Transverse colon (tissue), 4 donors: Measurements from ENCODE around the gene C3orf62. TPM values are rescaled to one million over a fixed set of nuclear protein-coding genes. Genes with fewer than 3 reads are reported as not detected.
A peak's percentile ranks its signal among the peaks of the same experiment; 100 is the strongest.
"Not testable (repeated sequence)": the region's sequence is repeated elsewhere in the genome, so short reads cannot be mapped to it uniquely, and the experiment has no call there.

Source experiments
- DNase-seq: peaks from one replicate; pipeline ENCODE4 v3.0.0-alpha.2; 2019
- H3K27ac ChIP-seq, 4 donors: fragments of 200-600 bp; sonication (generic); 2 replicates each; pipeline ENCODE4 v1.5.1; 2016 to 2018; ENCODE audit warnings: inconsistent platforms in 4 of 4
- H3K27me3 ChIP-seq: fragments of 200-600 bp; sonication (generic); 2 replicates; pipeline ENCODE4 v1.5.1; 2017; ENCODE audit warnings: inconsistent platforms
- H3K36me3 ChIP-seq, 4 donors: fragments of 200-600 bp; sonication (generic); 2 replicates each; pipeline ENCODE4 v1.5.1; 2017 to 2019; ENCODE audit warnings: inconsistent platforms in 4 of 4
- H3K4me1 ChIP-seq, 4 donors: fragments of 200-600 bp; sonication (generic); 2 replicates each; pipeline ENCODE4 v1.5.1; 2017 to 2020; ENCODE audit warnings: inconsistent platforms in 4 of 4
- H3K4me3 ChIP-seq, 4 donors: fragments of 200-600 bp; sonication (generic); 1 replicate in 1 of 4; 2 replicates in 3 of 4; pipeline versions ENCODE4 v1.5.1 to v1.6.1; 2017 to 2019; ENCODE audit warnings: inconsistent platforms in 4 of 4
- H3K9me3 ChIP-seq, 2 donors: fragments of 200-600 bp; sonication (generic); 2 replicates each; pipeline ENCODE4 v1.5.1; 2017 to 2019; ENCODE audit warnings: inconsistent platforms in 2 of 2
- EP300 ChIP-seq: sonication (generic); formaldehyde crosslinking; IDR thresholded peaks from one replicate; pipeline ENCODE4 v1.6.1; 2017; ENCODE audit warnings: antibody characterized with exemption, low read depth
- POLR2A ChIP-seq: fragments of 450-650 bp; IDR thresholded peaks from one replicate; pipeline ENCODE4 v1.6.1; 2016; ENCODE audit warnings: antibody characterized with exemption, mild to moderate bottlenecking, moderate library complexity
- POLR2AphosphoS5 ChIP-seq, 3 donors: sonication (generic); formaldehyde crosslinking; IDR thresholded peaks; one replicate each; pipeline ENCODE4 v1.6.1; 2016; ENCODE audit warnings: antibody characterized with exemption in 3 of 3
- WGBS, 2 donors: methylation state at CpG; one replicate each; pipeline ENCODE4 v1.1.5; 2018; ENCODE audit warnings: low coverage in 1 of 2; 5-methylcytosine and 5-hydroxymethylcytosine counted together
- in situ Hi-C, 4 donors: fragments of 200-750 bp; cut with MboI; loops; one replicate each; pipeline versions ENCODE4 v1.15.0 to v1.15.1; 2017; ENCODE audit warnings: low sequenced_read_pairs in 3 of 4, low pct_ligation_motif_present in 1 of 4, low pct_unique_long_range_greater_than_20kb in 1 of 4
- intact Hi-C: fragments of 100-400 bp; cut with DNase I; formaldehyde crosslinking; loops from one replicate; pipeline ENCODE4 v1.15.1; 2023; ENCODE audit warnings: low total_unique reads
- total RNA-seq, 4 donors: library from RNA; depleted of rRNA; stranded (reverse); fragments of >200 nt; gene quantifications; one replicate each; pipeline ENCODE4 v1.1.0, GENCODE V29; 2016
- TF ChIP-seq, protein P1 (sequence below), 5 experiments: fragments of 200-600 bp in 3 of 5; fragments of 450-650 bp in 2 of 5; sonication (generic) in 3 of 5; IDR thresholded peaks; 1 replicate in 2 of 5; 2 replicates in 3 of 5; pipeline ENCODE4 v1.5.1; 2016 to 2017; ENCODE audit warnings: antibody characterized with exemption in 5 of 5, inconsistent platforms in 3 of 5, mild to moderate bottlenecking in 2 of 5, moderate library complexity in 1 of 5

C3orf62 gene
- total RNA-seq, 4 donors from 2014 or later, result 2.4 to 13.5 (median 5.3) TPM

DNA sequence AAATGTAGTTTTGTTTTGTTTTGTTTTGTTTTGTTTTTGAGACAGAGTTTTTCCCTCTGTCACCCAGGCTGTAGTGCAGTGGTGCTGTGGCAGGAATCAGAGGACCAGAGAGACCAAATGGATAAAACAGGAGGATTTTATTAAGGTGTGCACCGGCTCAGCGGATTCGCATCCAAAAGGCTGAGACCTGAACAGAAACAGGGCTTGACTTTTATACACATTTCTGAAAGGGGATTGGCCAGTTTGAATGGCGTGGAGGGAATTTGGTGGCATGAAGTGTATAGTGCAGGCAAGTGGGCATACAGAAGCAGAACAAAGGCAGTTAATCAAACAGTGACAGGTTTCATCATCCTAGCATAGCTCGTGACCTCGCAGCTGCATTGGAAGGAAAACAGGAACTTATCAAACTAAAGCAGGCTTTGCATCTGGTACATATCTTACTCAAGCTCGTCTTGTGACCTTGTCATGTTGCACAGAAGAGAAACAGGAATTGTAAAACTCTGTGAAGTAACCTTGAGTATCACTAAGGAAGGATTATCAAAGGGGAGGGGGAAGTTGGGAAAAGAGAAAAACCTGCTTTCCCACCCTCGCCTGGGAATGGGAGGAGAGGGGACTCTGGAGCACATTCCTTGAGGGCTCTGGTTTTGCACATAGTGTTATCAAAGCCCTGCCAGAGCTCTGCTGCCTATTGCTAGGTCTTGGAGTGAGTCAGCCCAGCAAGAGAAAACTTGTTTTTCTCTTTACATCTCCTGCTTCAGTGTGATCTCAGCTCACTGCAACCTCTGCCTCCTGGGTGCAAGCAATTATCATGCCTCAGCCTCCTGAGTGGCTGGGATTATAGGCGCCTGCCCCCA lies 38.5 kb downstream of the C3orf62 start:
- 54 to 55% methylated on average over 7 to 9 of the region's 9 CpGs for WGBS, 2 donors
- H3K9me3 ChIP-seq, result peaks cover 0 to 9% of the 10 kb centered on the region in 2 donors
- intact Hi-C loops (no loop called here), in situ Hi-C loops (no loop called here)
- H3K4me3 ChIP-seq, result no peak overlapping the region
- peak; percentile 33 for DNase-seq
- H3K27ac ChIP-seq, result peak overlapping the region; percentile 66 to 85 (median 76)
- H3K27me3 ChIP-seq, result no peaks in the 10 kb centered on the region
- TF ChIP-seq EP300 (peak; percentile 73), POLR2A (no peak), POLR2AphosphoS5 (IDR thresholded peaks at IDR 0.05) (peak; percentile 70 to 97 (median 86))
- TF ChIP-seq, protein P1, sequence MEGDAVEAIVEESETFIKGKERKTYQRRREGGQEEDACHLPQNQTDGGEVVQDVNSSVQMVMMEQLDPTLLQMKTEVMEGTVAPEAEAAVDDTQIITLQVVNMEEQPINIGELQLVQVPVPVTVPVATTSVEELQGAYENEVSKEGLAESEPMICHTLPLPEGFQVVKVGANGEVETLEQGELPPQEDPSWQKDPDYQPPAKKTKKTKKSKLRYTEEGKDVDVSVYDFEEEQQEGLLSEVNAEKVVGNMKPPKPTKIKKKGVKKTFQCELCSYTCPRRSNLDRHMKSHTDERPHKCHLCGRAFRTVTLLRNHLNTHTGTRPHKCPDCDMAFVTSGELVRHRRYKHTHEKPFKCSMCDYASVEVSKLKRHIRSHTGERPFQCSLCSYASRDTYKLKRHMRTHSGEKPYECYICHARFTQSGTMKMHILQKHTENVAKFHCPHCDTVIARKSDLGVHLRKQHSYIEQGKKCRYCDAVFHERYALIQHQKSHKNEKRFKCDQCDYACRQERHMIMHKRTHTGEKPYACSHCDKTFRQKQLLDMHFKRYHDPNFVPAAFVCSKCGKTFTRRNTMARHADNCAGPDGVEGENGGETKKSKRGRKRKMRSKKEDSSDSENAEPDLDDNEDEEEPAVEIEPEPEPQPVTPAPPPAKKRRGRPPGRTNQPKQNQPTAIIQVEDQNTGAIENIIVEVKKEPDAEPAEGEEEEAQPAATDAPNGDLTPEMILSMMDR (IDR thresholded peaks at IDR 0.05), result no peak
- H3K4me1 ChIP-seq, result peaks cover 0 to 16% (median 0%) of the 10 kb centered on the region in 4 donors
- H3K36me3 ChIP-seq, result no peaks in the 10 kb centered on the region

DNA sequence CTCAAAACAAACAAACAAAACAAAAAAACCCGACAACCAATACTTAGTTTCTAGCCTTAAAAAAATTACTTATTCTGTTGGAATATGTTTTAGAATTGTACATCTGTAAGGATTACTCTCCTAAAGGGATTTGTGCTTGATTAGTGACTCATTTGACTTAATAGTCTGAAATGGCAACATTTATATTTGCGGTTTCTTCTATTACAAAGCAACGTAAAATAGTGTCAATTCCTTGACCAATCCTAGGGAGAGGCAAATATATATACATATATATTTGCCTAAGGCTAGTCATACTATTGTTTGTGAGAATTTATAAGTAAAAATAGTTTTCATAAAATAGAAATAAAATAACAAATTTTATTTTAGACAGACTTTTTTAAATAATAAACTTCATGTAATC lies 39.7 kb downstream of the C3orf62 start:
- peak overlapping the region in 1 of 4 donors; percentile 66 for H3K27ac ChIP-seq
- H3K4me1 ChIP-seq, result peaks cover 0 to 16% (median 0%) of the 10 kb centered on the region in 4 donors
- H3K4me3 ChIP-seq, result no peak overlapping the region
- TF ChIP-seq EP300 (no peak), POLR2AphosphoS5 (IDR thresholded peaks at IDR 0.05) (no peak), POLR2A (no peak)
- TF ChIP-seq, protein P1 (IDR thresholded peaks at IDR 0.05), result no peak
- H3K9me3 ChIP-seq, result peaks cover 0 to 17% of the 10 kb centered on the region in 2 donors
- H3K36me3 ChIP-seq, result no peaks in the 10 kb centered on the region
- DNase-seq, result no peak
- intact Hi-C loops (no loop called here), in situ Hi-C loops (no loop called here)
- WGBS, 2 donors, result 84 to 91% methylated on average over 3 of the region's 3 CpGs
- H3K27me3 ChIP-seq, result no peaks in the 10 kb centered on the region

DNA sequence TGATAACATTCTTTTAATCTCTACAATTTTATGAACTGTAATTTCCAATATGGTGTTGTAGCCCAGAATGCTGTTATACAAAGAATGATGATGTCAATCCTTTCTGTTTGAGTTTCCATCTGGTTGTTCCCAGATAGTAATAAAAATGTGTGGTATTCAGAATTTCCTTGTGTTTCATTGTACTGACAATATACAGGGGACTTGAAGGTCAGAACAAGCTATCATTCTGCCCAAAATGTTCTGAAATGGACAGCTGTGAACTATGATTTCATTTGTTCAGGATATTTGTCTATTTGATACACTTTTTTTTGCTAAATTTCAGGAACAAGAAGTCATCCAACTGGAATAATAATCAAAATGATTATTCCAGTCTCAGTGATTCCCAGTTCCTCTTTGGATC lies 40.8 kb downstream of the C3orf62 start:
- H3K9me3 ChIP-seq, result peaks cover 6 to 18% of the 10 kb centered on the region in 2 donors
- TF ChIP-seq, protein P1 (IDR thresholded peaks at IDR 0.05), result no peak
- H3K27me3 ChIP-seq, result no peaks in the 10 kb centered on the region
- H3K4me1 ChIP-seq, result peaks cover 0 to 16% (median 0%) of the 10 kb centered on the region in 4 donors
- H3K27ac ChIP-seq, result no peak overlapping the region
- intact Hi-C loops (no loop called here), in situ Hi-C loops (no loop called here)
- no peaks in the 10 kb centered on the region for H3K36me3 ChIP-seq
- H3K4me3 ChIP-seq, result no peak overlapping the region
- DNase-seq, result no peak

DNA sequence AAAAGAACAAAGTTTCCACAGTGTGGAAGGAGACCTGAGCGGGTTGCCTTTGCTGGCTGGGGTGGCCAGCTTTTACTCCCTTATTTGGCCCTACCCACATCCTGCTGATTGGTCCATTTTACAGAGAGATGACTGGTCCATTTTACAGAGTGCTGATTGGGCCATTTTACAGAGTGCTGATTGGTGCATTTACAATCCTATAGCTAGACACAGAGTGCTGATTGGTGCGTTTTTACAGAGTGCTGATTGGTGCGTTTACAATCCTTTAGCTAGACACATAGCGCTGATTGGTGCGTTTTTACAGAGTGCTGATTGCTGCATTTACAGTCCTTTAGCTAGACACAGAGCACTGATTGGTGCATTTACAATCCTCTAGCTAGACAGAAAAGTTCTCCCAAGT lies 48.2 kb downstream of the C3orf62 start:
- WGBS, 2 donors, result 93% methylated on average over 5 of the region's 5 CpGs; no CpG with 5 or more reads in 1 of the 2 donors
- H3K27ac ChIP-seq, H3K4me3 ChIP-seq, intact Hi-C loops, H3K27me3 ChIP-seq, DNase-seq, in situ Hi-C loops, H3K36me3 ChIP-seq, H3K4me1 ChIP-seq: not testable (repeated sequence)
- peaks cover 30 to 35% of the 10 kb centered on the region in 2 donors for H3K9me3 ChIP-seq

DNA sequence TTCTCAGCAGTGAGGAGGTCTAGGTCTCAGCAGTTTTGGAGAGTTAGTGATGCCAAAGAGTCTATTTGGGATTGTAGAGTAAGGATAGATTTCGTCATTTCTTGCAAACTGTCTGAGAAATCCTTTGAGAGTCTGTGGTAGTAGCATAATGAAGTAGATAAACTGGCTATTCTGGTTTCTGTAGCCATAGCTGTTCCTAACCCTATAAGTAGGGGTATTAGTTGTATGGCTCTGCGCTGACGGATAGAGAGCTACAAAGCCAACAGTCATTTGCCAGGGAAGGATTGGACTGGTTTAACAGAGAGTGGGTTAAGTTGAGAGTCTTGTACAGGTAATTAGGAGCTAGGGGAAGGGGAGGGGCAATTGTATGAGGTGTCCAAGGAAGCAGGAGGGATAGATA lies 55.0 kb downstream of the C3orf62 start:
- intact Hi-C loops, result no loop called here
- TF ChIP-seq POLR2AphosphoS5 (IDR thresholded peaks at IDR 0.05), result no peak
- TF ChIP-seq POLR2A, result no peak
- TF ChIP-seq EP300, result no peak
- TF ChIP-seq, protein P1 (IDR thresholded peaks at IDR 0.05), result no peak
- Histone ChIP-seq H3K4me3 (no peak overlapping the region), H3K9me3 (peaks cover 0 to under 1% of the 10 kb centered on the region in 2 donors), H3K36me3 (no peaks in the 10 kb centered on the region), H3K27me3 (no peaks in the 10 kb centered on the region), H3K4me1 (peaks cover 8 to 14% (median 12%) of the 10 kb centered on the region in 4 donors), H3K27ac (no peak overlapping the region)
- 83 to 94% methylated on average over 3 of the region's 3 CpGs for WGBS, 2 donors
- in situ Hi-C loops, result no loop called here
- DNase-seq, result no peak

DNA sequence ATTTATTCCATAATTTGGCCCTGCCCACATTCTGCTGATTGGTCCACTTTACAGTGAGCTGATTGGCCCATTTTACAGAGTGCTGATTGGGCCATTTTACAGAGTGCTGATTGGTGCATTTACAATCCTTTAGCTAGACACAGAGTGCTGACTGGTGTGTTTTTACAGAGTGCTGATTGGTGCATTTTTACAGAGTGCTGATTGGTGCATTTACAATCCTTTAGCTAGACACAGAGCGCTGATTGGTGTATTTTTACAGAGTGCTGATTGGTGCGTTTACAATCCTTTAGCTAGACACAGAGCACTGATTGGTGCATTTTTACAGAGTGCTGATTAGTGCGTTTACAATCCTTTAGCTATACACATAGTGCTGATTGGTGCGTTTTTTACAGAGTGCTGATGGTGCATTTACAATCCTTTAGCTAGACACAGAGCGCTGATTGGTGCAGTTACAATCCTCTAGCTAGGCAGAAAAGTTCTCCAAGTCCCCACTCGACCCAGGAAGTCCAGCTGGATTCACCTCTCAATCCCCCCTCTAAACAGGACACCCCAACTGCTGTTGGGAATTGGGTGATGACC lies 56.0 kb downstream of the C3orf62 start:
- H3K27me3 ChIP-seq, intact Hi-C loops, in situ Hi-C loops, H3K36me3 ChIP-seq, H3K27ac ChIP-seq, H3K9me3 ChIP-seq, DNase-seq, H3K4me3 ChIP-seq: not testable (repeated sequence)
- peaks cover 8 to 14% (median 12%) of the 10 kb centered on the region in 4 donors for H3K4me1 ChIP-seq
- 87% methylated on average over 6 of the region's 6 CpGs; no CpG with 5 or more reads in 1 of the 2 donors for WGBS, 2 donors
